Ascending aorta (tissue), 2 donors: Measurements from ENCODE around the gene WDR93. TPM values are rescaled to one million over a fixed set of nuclear protein-coding genes. Genes with fewer than 3 reads are reported as not detected.

Source experiments
- DNase-seq, 2 donors: peaks; one replicate each; pipeline ENCODE4 v3.0.0-alpha.2; 2019; ENCODE audit warnings: low spot score in 2 of 2
- H3K27ac ChIP-seq, 2 donors: fragments of 200-600 bp; sonication (generic); one replicate each; pipeline ENCODE4 v1.5.1; 2016 to 2017; ENCODE audit warnings: mild to moderate bottlenecking in 1 of 2
- H3K27me3 ChIP-seq: fragments of 200-600 bp; sonication (generic); one replicate; pipeline ENCODE4 v1.5.1; 2017
- H3K36me3 ChIP-seq, 2 donors: fragments of 200-600 bp; sonication (generic); one replicate each; pipeline ENCODE4 v1.5.1; 2016
- H3K4me1 ChIP-seq, 2 donors: fragments of 200-600 bp; sonication (generic); one replicate each; pipeline ENCODE4 v1.5.1; 2016 to 2017; ENCODE audit warnings: mild to moderate bottlenecking in 1 of 2
- H3K4me3 ChIP-seq, 2 donors: fragments of 200-600 bp; sonication (generic); one replicate each; pipeline ENCODE4 v1.5.1; 2016 to 2017; ENCODE audit warnings: mild to moderate bottlenecking in 1 of 2
- H3K9me3 ChIP-seq, 2 donors: fragments of 200-600 bp; sonication (generic); one replicate each; pipeline ENCODE4 v1.5.1; 2016
- CTCF ChIP-seq, 3 experiments: fragments of 200-600 bp in 2 of 3; fragments of 450-650 bp in 1 of 3; sonication (generic) in 2 of 3; IDR thresholded peaks; one replicate each; pipeline ENCODE4 v1.5.1; 2016 to 2019; ENCODE audit warnings: antibody characterized with exemption in 3 of 3, mild to moderate bottlenecking in 1 of 3, moderate library complexity in 1 of 3
- intact Hi-C: fragments of 100-400 bp; cut with DNase I; formaldehyde crosslinking; loops from one replicate; pipeline ENCODE4 v1.15.1; 2023
- total RNA-seq: library from RNA; depleted of rRNA; stranded (reverse); fragments of >200 nt; gene quantifications from one replicate; pipeline ENCODE4 v1.1.0, GENCODE V29; 2016

WDR93 gene
- total RNA-seq, 1 donor from 2014 or later: not detected

GRCh38 chr15:89693696-89694095 is 3.1 kb downstream of the WDR93 start:
- intact Hi-C loops: loop anchor here (5.0 kb wide), 1 partner anchor 46 kb away; no protein-coding TSS in a partner anchor
- H3K36me3 ChIP-seq: no peaks in the 10 kb centered on the region
- H3K27ac ChIP-seq: no peak overlapping the region
- no peaks in the 10 kb centered on the region for H3K4me1 ChIP-seq
- H3K9me3 ChIP-seq: no peaks in the 10 kb centered on the region
- no peak overlapping the region for H3K4me3 ChIP-seq
- no peak for TF ChIP-seq CTCF (IDR thresholded peaks at IDR 0.05)
- H3K27me3 ChIP-seq: no peaks in the 10 kb centered on the region
- no peak for DNase-seq

- H3K36me3 ChIP-seq: no peaks in the 10 kb centered on the region
- H3K9me3 ChIP-seq: no peaks in the 10 kb centered on the region
- H3K27ac ChIP-seq: no peak overlapping the region
- intact Hi-C loops: no loop called here
- no peak for TF ChIP-seq CTCF (IDR thresholded peaks at IDR 0.05)
- no peaks in the 10 kb centered on the region for H3K4me1 ChIP-seq
- DNase-seq: no peak
- no peak overlapping the region for H3K4me3 ChIP-seq
- H3K27me3 ChIP-seq: no peaks in the 10 kb centered on the region
Observed at GRCh38 chr15:89695198-89695597, 4.6 kb downstream of the WDR93 start.

GRCh38 chr15:89704411-89704810 is 13.8 kb downstream of the WDR93 start:
- no peak for DNase-seq
- no peaks in the 10 kb centered on the region for H3K9me3 ChIP-seq
- no peaks in the 10 kb centered on the region for H3K27me3 ChIP-seq
- no peaks in the 10 kb centered on the region for H3K36me3 ChIP-seq
- intact Hi-C loops: no loop called here
- peaks cover 0 to 10% of the 10 kb centered on the region in 2 donors for H3K4me1 ChIP-seq
- H3K4me3 ChIP-seq: no peak overlapping the region
- no peak overlapping the region for H3K27ac ChIP-seq
- no peak for TF ChIP-seq CTCF (IDR thresholded peaks at IDR 0.05)

GRCh38 chr15:89707577-89707976 is 17.0 kb downstream of the WDR93 start:
- no peak overlapping the region for H3K4me3 ChIP-seq
- intact Hi-C loops: no loop called here
- DNase-seq: no peak
- H3K27me3 ChIP-seq: no peaks in the 10 kb centered on the region
- no peaks in the 10 kb centered on the region for H3K36me3 ChIP-seq
- no peak for TF ChIP-seq CTCF (IDR thresholded peaks at IDR 0.05)
- no peak overlapping the region for H3K27ac ChIP-seq
- H3K4me1 ChIP-seq: peaks cover 0 to 10% of the 10 kb centered on the region in 2 donors
- no peaks in the 10 kb centered on the region for H3K9me3 ChIP-seq

GRCh38 chr15:89714775-89715174 is 24.2 kb downstream of the WDR93 start:
- H3K9me3 ChIP-seq: no peaks in the 10 kb centered on the region
- H3K4me1 ChIP-seq: no peaks in the 10 kb centered on the region
- H3K4me3 ChIP-seq: no peak overlapping the region
- intact Hi-C loops: no loop called here
- TF ChIP-seq CTCF (IDR thresholded peaks at IDR 0.05): no peak
- H3K27me3 ChIP-seq: no peaks in the 10 kb centered on the region
- no peak for DNase-seq
- H3K27ac ChIP-seq: no peak overlapping the region
- H3K36me3 ChIP-seq: no peaks in the 10 kb centered on the region

- DNase-seq: no peak
- intact Hi-C loops: no loop called here
- no peaks in the 10 kb centered on the region for H3K36me3 ChIP-seq
- H3K4me3 ChIP-seq: no peak overlapping the region
- no peak overlapping the region for H3K27ac ChIP-seq
- H3K4me1 ChIP-seq: no peaks in the 10 kb centered on the region
- H3K9me3 ChIP-seq: no peaks in the 10 kb centered on the region
- no peaks in the 10 kb centered on the region for H3K27me3 ChIP-seq
- TF ChIP-seq CTCF (IDR thresholded peaks at IDR 0.05): no peak
Observed at GRCh38 chr15:89723031-89723430, 32.4 kb downstream of the WDR93 start.
